ENCODE data around the gene EAPP.

The EAPP gene

GRCh38 chr14:34571771-34572170 is 32.3 kb upstream of the EAPP start:
- peaks cover 13 to 79% of the 10 kb centered on the region in 2 donors for H3K36me3 ChIP-seq (replicated peaks in 1 of 2; ENCODE audit: control insufficient read depth in 2 of 2, insufficient read depth in 2 of 2, low read length in 2 of 2)
- H3K27ac ChIP-seq (replicated peaks; ENCODE audit: low read length): no peak overlapping the region
- H4K91ac ChIP-seq (ENCODE audit: low read depth, low read length, poor library complexity): no peak overlapping the region
- no peak overlapping the region for H2BK5ac ChIP-seq (ENCODE audit: low read length)
- no peak overlapping the region for H4K8ac ChIP-seq (ENCODE audit: low read depth, low read length)
- no peaks in the 10 kb centered on the region for H3K27me3 ChIP-seq (ENCODE audit: control insufficient read depth in 3 of 3, insufficient read depth in 3 of 3, low read depth in 1 of 3, low read length in 3 of 3)
- no peak overlapping the region for H3K4ac ChIP-seq (ENCODE audit: low read length)
- no peaks in the 10 kb centered on the region for H3K4me1 ChIP-seq (ENCODE audit: control insufficient read depth in 2 of 2, insufficient read depth in 1 of 2, low read depth in 1 of 2, low read length in 2 of 2)
- no peak overlapping the region for H3K9ac ChIP-seq (ENCODE audit: low read depth, low read length, poor library complexity)
- no CpG with 5 or more reads among the region's 3 CpGs for WGBS, 2 donors (ENCODE audit: extremely low coverage in 2 of 2, insufficient read length in 2 of 2, insufficient replicate concordance in 1 of 2)
- H3K79me1 ChIP-seq (ENCODE audit: low read depth, low read length): no peaks in the 10 kb centered on the region
- no peak overlapping the region for H3K14ac ChIP-seq (ENCODE audit: low read length)
- H3K18ac ChIP-seq (ENCODE audit: low read length): no peak overlapping the region
- H3K4me3 ChIP-seq (ENCODE audit: low read length in 2 of 2): no peak overlapping the region
- no peak overlapping the region for H3K4me2 ChIP-seq (ENCODE audit: insufficient read depth, low read length, poor library complexity, severe bottlenecking)
- H2BK120ac ChIP-seq (ENCODE audit: low read depth, low read length): no peak overlapping the region
- H3K9me3 ChIP-seq (replicated peaks in 1 of 2; ENCODE audit: control insufficient read depth in 2 of 2, insufficient read depth in 1 of 2, low read depth in 1 of 2, low read length in 2 of 2): no peaks in the 10 kb centered on the region
- H2AFZ ChIP-seq (ENCODE audit: low read length): no peak overlapping the region
- no peak overlapping the region for H2BK15ac ChIP-seq (ENCODE audit: low read length)
- H2AK5ac ChIP-seq (ENCODE audit: low read depth, low read length): no peak overlapping the region
- H3K23ac ChIP-seq (ENCODE audit: low read depth, low read length, poor library complexity): no peak overlapping the region
- no peak overlapping the region for H2BK12ac ChIP-seq (ENCODE audit: low read length)
- no peak for DNase-seq (ENCODE audit: low spot score)

GRCh38 chr14:34569750-34570149 is 30.2 kb upstream of the EAPP start:
- Histone ChIP-seq H3K27me3 (ENCODE audit: control insufficient read depth in 3 of 3, insufficient read depth in 3 of 3, low read depth in 1 of 3, low read length in 3 of 3) (no peaks in the 10 kb centered on the region), H3K9me3 (replicated peaks in 1 of 2; ENCODE audit: control insufficient read depth in 2 of 2, insufficient read depth in 1 of 2, low read depth in 1 of 2, low read length in 2 of 2) (no peaks in the 10 kb centered on the region), H2AFZ (ENCODE audit: low read length) (no peak overlapping the region), H3K4me3 (ENCODE audit: low read length in 2 of 2) (no peak overlapping the region), H3K27ac (replicated peaks; ENCODE audit: low read length) (no peak overlapping the region), H2BK15ac (ENCODE audit: low read length) (no peak overlapping the region), H3K4me1 (ENCODE audit: control insufficient read depth in 2 of 2, insufficient read depth in 1 of 2, low read depth in 1 of 2, low read length in 2 of 2) (no peaks in the 10 kb centered on the region), H3K4ac (ENCODE audit: low read length) (no peak overlapping the region), H3K9ac (ENCODE audit: low read depth, low read length, poor library complexity) (no peak overlapping the region), H2BK120ac (ENCODE audit: low read depth, low read length) (no peak overlapping the region), H2AK5ac (ENCODE audit: low read depth, low read length) (no peak overlapping the region), H2BK12ac (ENCODE audit: low read length) (no peak overlapping the region), H4K91ac (ENCODE audit: low read depth, low read length, poor library complexity) (no peak overlapping the region), H3K23ac (ENCODE audit: low read depth, low read length, poor library complexity) (no peak overlapping the region), H2BK5ac (ENCODE audit: low read length) (no peak overlapping the region), H3K4me2 (ENCODE audit: insufficient read depth, low read length, poor library complexity, severe bottlenecking) (no peak overlapping the region), H3K14ac (ENCODE audit: low read length) (no peak overlapping the region), H3K79me1 (ENCODE audit: low read depth, low read length) (no peaks in the 10 kb centered on the region), H3K18ac (ENCODE audit: low read length) (no peak overlapping the region), H4K8ac (ENCODE audit: low read depth, low read length) (no peak overlapping the region), H3K36me3 (replicated peaks in 1 of 2; ENCODE audit: control insufficient read depth in 2 of 2, insufficient read depth in 2 of 2, low read length in 2 of 2) (peaks cover 15 to 85% of the 10 kb centered on the region in 2 donors)
- WGBS, 2 donors (ENCODE audit: extremely low coverage in 2 of 2, insufficient read length in 2 of 2, insufficient replicate concordance in 1 of 2): no CpG with 5 or more reads among the region's 4 CpGs
- DNase-seq (ENCODE audit: low spot score): no peak

- H3K23ac ChIP-seq (ENCODE audit: low read depth, low read length, poor library complexity): no peak overlapping the region
- H3K18ac ChIP-seq (ENCODE audit: low read length): no peak overlapping the region
- no peak overlapping the region for H3K4me3 ChIP-seq (ENCODE audit: low read length in 2 of 2)
- H3K4me2 ChIP-seq (ENCODE audit: insufficient read depth, low read length, poor library complexity, severe bottlenecking): no peak overlapping the region
- no peak overlapping the region for H3K9ac ChIP-seq (ENCODE audit: low read depth, low read length, poor library complexity)
- H3K36me3 ChIP-seq (replicated peaks in 1 of 2; ENCODE audit: control insufficient read depth in 2 of 2, insufficient read depth in 2 of 2, low read length in 2 of 2): peaks cover 15 to 84% of the 10 kb centered on the region in 2 donors
- no peaks in the 10 kb centered on the region for H3K79me1 ChIP-seq (ENCODE audit: low read depth, low read length)
- no peak overlapping the region for H4K91ac ChIP-seq (ENCODE audit: low read depth, low read length, poor library complexity)
- no peak overlapping the region for H3K14ac ChIP-seq (ENCODE audit: low read length)
- H3K4me1 ChIP-seq (ENCODE audit: control insufficient read depth in 2 of 2, insufficient read depth in 1 of 2, low read depth in 1 of 2, low read length in 2 of 2): no peaks in the 10 kb centered on the region
- no peak overlapping the region for H4K8ac ChIP-seq (ENCODE audit: low read depth, low read length)
- H2BK12ac ChIP-seq (ENCODE audit: low read length): no peak overlapping the region
- H3K27ac ChIP-seq (replicated peaks; ENCODE audit: low read length): no peak overlapping the region
- no peak overlapping the region for H2BK15ac ChIP-seq (ENCODE audit: low read length)
- no peak overlapping the region for H3K4ac ChIP-seq (ENCODE audit: low read length)
- no peak overlapping the region for H2AK5ac ChIP-seq (ENCODE audit: low read depth, low read length)
- no peak for DNase-seq (ENCODE audit: low spot score)
- no CpG with 5 or more reads among the region's 13 CpGs for WGBS, 2 donors (ENCODE audit: extremely low coverage in 2 of 2, insufficient read length in 2 of 2, insufficient replicate concordance in 1 of 2)
- no peak overlapping the region for H2BK120ac ChIP-seq (ENCODE audit: low read depth, low read length)
- H2BK5ac ChIP-seq (ENCODE audit: low read length): no peak overlapping the region
- no peak overlapping the region for H2AFZ ChIP-seq (ENCODE audit: low read length)
- no peaks in the 10 kb centered on the region for H3K9me3 ChIP-seq (replicated peaks in 1 of 2; ENCODE audit: control insufficient read depth in 2 of 2, insufficient read depth in 1 of 2, low read depth in 1 of 2, low read length in 2 of 2)
- no peaks in the 10 kb centered on the region for H3K27me3 ChIP-seq (ENCODE audit: control insufficient read depth in 3 of 3, insufficient read depth in 3 of 3, low read depth in 1 of 3, low read length in 3 of 3)
Observed at GRCh38 chr14:34568803-34569202, 29.3 kb upstream of the EAPP start.

GRCh38 chr14:34562776-34563150 is 23.3 kb upstream of the EAPP start:
- H2BK12ac ChIP-seq (ENCODE audit: low read length): no peak overlapping the region

More at GRCh38 chr14:34562776-34563150, 23.3 kb upstream of the EAPP start:
- Histone ChIP-seq H3K4me3 (ENCODE audit: low read length in 2 of 2) (no peak overlapping the region), H4K8ac (ENCODE audit: low read depth, low read length) (no peak overlapping the region), H3K27ac (replicated peaks; ENCODE audit: low read length) (no peak overlapping the region), H3K4me1 (ENCODE audit: control insufficient read depth in 2 of 2, insufficient read depth in 1 of 2, low read depth in 1 of 2, low read length in 2 of 2) (no peaks in the 10 kb centered on the region), H3K79me1 (ENCODE audit: low read depth, low read length) (no peaks in the 10 kb centered on the region), H2AFZ (ENCODE audit: low read length) (no peak overlapping the region), H3K9ac (ENCODE audit: low read depth, low read length, poor library complexity) (no peak overlapping the region), H2AK5ac (ENCODE audit: low read depth, low read length) (no peak overlapping the region), H3K4ac (ENCODE audit: low read length) (no peak overlapping the region), H3K4me2 (ENCODE audit: insufficient read depth, low read length, poor library complexity, severe bottlenecking) (no peak overlapping the region), H4K91ac (ENCODE audit: low read depth, low read length, poor library complexity) (no peak overlapping the region), H3K18ac (ENCODE audit: low read length) (no peak overlapping the region), H2BK5ac (ENCODE audit: low read length) (no peak overlapping the region), H3K9me3 (replicated peaks in 1 of 2; ENCODE audit: control insufficient read depth in 2 of 2, insufficient read depth in 1 of 2, low read depth in 1 of 2, low read length in 2 of 2) (no peaks in the 10 kb centered on the region), H3K23ac (ENCODE audit: low read depth, low read length, poor library complexity) (no peak overlapping the region), H2BK120ac (ENCODE audit: low read depth, low read length) (no peak overlapping the region), H3K14ac (ENCODE audit: low read length) (no peak overlapping the region), H3K36me3 (replicated peaks in 1 of 2; ENCODE audit: control insufficient read depth in 2 of 2, insufficient read depth in 2 of 2, low read length in 2 of 2) (peaks cover 6 to 47% of the 10 kb centered on the region in 2 donors), H3K27me3 (ENCODE audit: control insufficient read depth in 3 of 3, insufficient read depth in 3 of 3, low read depth in 1 of 3, low read length in 3 of 3) (no peaks in the 10 kb centered on the region), H2BK15ac (ENCODE audit: low read length) (no peak overlapping the region)
- no CpG with 5 or more reads among the region's 8 CpGs for WGBS, 2 donors (ENCODE audit: extremely low coverage in 2 of 2, insufficient read length in 2 of 2, insufficient replicate concordance in 1 of 2)
- no peak for DNase-seq (ENCODE audit: low spot score)
